RWPE1 (cell line): ENCODE measurements around the gene MTCH1.

Source experiments
- CTCF ChIA-PET: fragments of 350-600 bp; sonication (Branson Sonifier 250); formaldehyde crosslinking; extraction: SDS; loops from one replicate; lab custom pipeline; 2021; lab: Yijun Ruan, JAX
- POLR2A ChIA-PET: fragments of 400-600 bp; formaldehyde crosslinking; extraction: SDS; loops from one replicate; lab custom pipeline; 2020; ENCODE audit warnings: antibody characterized with exemption; ENCODE audit not compliant: low non-redundant PET; lab: Yijun Ruan, JAX
- DNase-seq: peaks from one replicate; pipeline ENCODE4 v3.0.0; 2012; ENCODE audit warnings: low spot score
- H3K27ac ChIP-seq: fragments of 450-650 bp; 2 replicates; pipeline ENCODE4 v1.5.1; 2017
- TF ChIP-seq, protein P1 (sequence below): fragments of 450-650 bp; conservative IDR thresholded peaks from 2 replicates; pipeline ENCODE4 v1.5.1; 2017; ENCODE audit warnings: low read depth, mild to moderate bottlenecking

MTCH1 gene, protein sequence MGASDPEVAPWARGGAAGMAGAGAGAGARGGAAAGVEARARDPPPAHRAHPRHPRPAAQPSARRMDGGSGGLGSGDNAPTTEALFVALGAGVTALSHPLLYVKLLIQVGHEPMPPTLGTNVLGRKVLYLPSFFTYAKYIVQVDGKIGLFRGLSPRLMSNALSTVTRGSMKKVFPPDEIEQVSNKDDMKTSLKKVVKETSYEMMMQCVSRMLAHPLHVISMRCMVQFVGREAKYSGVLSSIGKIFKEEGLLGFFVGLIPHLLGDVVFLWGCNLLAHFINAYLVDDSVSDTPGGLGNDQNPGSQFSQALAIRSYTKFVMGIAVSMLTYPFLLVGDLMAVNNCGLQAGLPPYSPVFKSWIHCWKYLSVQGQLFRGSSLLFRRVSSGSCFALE

DNA sequence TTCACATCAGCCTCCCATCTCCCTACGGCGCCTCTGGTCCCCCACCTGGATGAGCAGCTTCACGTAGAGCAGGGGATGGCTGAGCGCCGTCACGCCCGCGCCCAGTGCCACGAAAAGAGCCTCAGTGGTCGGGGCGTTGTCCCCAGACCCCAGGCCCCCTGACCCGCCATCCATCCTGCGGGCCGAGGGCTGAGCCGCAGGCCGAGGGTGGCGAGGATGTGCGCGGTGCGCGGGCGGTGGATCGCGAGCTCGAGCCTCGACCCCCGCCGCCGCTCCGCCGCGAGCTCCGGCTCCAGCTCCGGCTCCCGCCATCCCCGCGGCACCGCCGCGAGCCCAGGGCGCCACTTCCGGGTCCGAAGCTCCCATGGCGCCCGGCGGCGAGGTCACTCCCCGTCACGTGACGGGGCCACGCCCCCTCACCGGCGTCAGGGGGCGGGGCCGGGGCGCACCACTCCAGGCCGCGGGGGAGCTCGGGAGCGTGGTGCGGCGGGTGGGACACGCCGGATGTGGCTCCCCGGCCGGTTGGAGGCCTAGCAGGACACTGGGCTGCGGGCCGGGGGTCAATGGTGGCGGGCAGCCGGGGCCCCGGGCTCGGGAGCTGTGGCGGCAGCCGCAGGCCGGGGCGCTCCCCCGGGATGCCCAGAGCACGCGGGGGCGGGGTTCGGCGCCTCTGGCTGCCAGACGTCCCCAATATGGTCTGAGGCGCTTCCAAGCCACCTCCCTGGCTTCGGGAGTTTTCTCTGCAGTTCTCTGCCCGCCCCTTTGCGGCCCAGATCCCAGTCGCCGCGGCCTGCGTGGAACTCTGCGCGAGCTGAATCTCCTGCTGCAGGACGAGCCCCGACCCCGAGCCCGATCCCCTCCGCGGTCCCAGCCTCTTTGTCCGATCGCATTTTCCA, at the start of gene MTCH1:
TSS of gene MTCH1 (minus strand) at position 389 of the 896 bp plus-strand sequence. CDS start at position 366, 23 bp downstream.
- H3K27ac ChIP-seq: peak within 1 kb of the TSS; percentile 80
- peak; percentile 93 for DNase-seq
- ChIA-PET POLR2A (interaction anchor here (0.6 to 1.2 kb wide), 4 partner anchors 13 to 109 kb away, joined by 3 to 4 read pairs (median 3); no protein-coding TSS in a partner anchor), CTCF (interaction anchor here (0.8 to 1.5 kb wide), 4 partner anchors 15 to 65 kb away, joined by 3 to 9 read pairs (median 4); no protein-coding TSS in a partner anchor)
- TF ChIP-seq, protein P1, sequence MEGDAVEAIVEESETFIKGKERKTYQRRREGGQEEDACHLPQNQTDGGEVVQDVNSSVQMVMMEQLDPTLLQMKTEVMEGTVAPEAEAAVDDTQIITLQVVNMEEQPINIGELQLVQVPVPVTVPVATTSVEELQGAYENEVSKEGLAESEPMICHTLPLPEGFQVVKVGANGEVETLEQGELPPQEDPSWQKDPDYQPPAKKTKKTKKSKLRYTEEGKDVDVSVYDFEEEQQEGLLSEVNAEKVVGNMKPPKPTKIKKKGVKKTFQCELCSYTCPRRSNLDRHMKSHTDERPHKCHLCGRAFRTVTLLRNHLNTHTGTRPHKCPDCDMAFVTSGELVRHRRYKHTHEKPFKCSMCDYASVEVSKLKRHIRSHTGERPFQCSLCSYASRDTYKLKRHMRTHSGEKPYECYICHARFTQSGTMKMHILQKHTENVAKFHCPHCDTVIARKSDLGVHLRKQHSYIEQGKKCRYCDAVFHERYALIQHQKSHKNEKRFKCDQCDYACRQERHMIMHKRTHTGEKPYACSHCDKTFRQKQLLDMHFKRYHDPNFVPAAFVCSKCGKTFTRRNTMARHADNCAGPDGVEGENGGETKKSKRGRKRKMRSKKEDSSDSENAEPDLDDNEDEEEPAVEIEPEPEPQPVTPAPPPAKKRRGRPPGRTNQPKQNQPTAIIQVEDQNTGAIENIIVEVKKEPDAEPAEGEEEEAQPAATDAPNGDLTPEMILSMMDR: no peak

DNA sequence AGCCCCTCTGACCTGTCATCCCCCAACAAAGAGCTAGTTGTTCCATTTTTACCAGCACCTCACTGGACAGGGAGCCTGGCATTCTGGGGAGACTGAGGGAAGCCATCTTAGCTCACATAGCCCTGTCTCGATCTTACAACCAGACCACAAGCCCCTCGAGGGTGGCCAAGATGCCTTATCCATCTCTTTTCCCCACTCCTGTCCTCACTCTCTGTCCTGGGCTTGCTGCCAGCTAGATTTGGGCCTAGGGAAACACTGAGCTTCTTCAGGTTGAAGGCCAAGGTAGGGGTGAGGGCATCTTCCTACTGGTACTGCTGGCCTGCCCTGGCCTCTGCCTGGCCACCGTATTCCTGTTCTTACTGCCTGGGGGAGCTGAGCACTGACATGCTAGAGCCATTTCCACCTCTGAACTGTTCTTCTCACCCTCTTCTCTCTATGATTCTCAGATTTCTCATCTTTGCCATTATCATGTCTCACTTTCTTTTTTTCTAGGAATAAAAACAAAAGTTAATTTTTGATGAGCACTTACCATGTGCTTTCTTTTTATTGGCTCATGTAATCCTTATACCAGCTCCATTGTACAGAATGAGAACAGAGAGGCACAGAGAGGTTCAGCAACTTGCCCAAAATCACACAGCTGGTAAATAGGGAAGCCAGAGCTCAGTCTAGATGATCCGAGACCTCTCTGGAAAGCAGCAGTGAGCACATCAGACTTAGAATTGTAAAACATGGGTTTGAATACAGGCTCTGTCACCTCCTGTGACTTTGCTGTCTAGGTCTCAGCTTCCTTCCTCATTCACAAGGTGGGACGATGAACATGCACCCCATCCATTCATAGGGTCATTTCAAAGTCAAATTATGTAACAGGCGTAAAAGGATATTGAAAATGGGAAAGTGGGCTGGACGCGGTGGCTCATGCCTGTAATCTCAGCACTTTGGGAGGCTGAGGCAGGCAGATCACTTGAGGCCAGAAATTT, 48.1 kb upstream of the MTCH1 start:
- ChIA-PET POLR2A (no interaction called here), CTCF (interaction anchor here (0.6 to 0.8 kb wide), 2 partner anchors 16 to 18 kb away, joined by 3 to 6 read pairs; no protein-coding TSS in a partner anchor)
- TF ChIP-seq, protein P1: no peak
- H3K27ac ChIP-seq: no peak overlapping the region
- DNase-seq: no peak

DNA sequence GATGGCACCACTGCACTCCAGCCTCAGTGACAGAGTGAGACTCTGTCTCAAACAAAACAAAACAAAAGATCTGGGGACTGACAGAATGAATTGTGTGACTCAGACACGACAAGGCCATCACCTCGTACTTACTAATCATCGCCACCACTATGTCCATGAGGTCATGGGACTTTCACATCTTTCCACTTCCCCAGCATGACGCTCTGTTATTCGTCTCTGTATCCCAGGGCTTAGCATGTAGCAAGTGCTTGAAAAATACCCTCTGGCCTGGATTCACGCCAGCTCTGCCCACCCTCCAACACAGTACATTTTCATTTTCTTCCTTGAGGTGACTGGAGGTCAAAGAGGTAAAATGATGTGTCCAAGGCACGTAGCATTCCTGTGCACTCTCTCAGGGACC, 47.3 kb upstream of the MTCH1 start:
- no peak overlapping the region for H3K27ac ChIP-seq
- TF ChIP-seq, protein P1: no peak
- CTCF ChIA-PET: no interaction called here
- DNase-seq: no peak
- POLR2A ChIA-PET: no interaction called here

DNA sequence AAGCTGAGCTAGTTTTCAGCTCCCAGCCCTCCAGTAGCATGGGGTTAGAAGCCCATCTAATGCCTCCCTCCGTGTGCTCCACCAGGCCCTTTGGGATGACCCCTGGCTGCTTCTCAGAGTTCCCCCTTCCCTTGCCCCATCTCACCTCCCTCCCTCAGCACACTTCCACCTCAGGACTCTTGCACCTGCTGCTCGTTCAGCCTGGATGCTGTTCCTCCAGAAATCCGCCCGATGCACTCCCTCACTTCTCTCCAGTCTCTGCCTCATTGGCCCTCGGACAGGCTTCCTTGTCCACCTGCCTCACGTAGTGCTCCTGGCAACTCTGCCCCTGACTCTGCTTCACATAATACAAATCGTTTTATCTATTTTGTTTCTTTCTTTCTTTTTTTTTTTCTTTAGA, 46.2 kb upstream of the MTCH1 start:
- TF ChIP-seq, protein P1: no peak
- ChIA-PET POLR2A (no interaction called here), CTCF (interaction anchor here (0.6 to 1.6 kb wide), 3 partner anchors 142 to 178 kb away, joined by 3 to 5 read pairs (median 5); no protein-coding TSS in a partner anchor)
- DNase-seq: no peak
- H3K27ac ChIP-seq: no peak overlapping the region

DNA sequence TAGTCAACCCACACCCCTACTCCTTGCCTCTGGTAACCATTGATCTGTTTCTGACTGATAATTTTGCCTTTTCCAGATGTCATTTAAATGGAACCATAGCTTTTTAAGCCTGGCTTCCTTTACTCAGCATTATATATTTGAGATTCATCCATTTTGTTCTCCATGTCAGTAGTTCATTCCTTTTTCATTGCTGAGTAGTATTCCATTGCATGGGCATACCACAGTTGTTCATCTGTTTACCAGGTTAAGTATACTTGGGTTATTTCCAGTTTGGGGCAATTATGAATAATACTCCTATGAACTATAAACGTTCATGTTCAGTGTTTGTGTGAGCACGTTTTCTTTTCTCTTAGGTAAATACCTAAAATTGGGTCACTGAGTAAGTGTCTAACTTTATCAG, 44.6 kb upstream of the MTCH1 start:
- H3K27ac ChIP-seq: no peak overlapping the region
- TF ChIP-seq, protein P1: no peak
- CTCF ChIA-PET: interaction anchor here (0.7 to 2.4 kb wide), 3 partner anchors 8 to 179 kb away, joined by 4 to 15 read pairs (median 5); no protein-coding TSS in a partner anchor
- POLR2A ChIA-PET: no interaction called here
- DNase-seq: no peak
